Measurements from ENCODE around the gene STXBP6.

STXBP6 gene

GRCh38 chr14:25095736-25096437 is 45.9 kb upstream of the STXBP6 start (continued):
- peak; percentile 51 for TF ChIP-seq ZNF398 (tag by site-specific recombination; IDR thresholded peaks at IDR 0.05)
- no peak for TF ChIP-seq ZNF23 (tag by site-specific recombination; IDR thresholded peaks at IDR 0.05; ENCODE audit: borderline replicate concordance)
- TF ChIP-seq ZNF549 (tag by site-specific recombination; IDR thresholded peaks at IDR 0.05) = no peak
- no peak for TF ChIP-seq ZXDB (tag by site-specific recombination; IDR thresholded peaks at IDR 0.05)
- no peak for TF ChIP-seq ZFP37 (tag by site-specific recombination; IDR thresholded peaks at IDR 0.05)
- no peak for TF ChIP-seq REPIN1 (tag by site-specific recombination; IDR thresholded peaks at IDR 0.05; ENCODE audit: low read depth)
- TF ChIP-seq KLF7 (tag by site-specific recombination; IDR thresholded peaks at IDR 0.05; ENCODE audit: borderline replicate concordance) = no peak
- no peak for TF ChIP-seq ZNF585B (tag by site-specific recombination; IDR thresholded peaks at IDR 0.05)
- no peak for TF ChIP-seq ZNF513 (tag by site-specific recombination; IDR thresholded peaks at IDR 0.05)
- TF ChIP-seq ZNF138 (tag by site-specific recombination; IDR thresholded peaks at IDR 0.05; ENCODE audit: borderline replicate concordance) = no peak
- TF ChIP-seq ZNF521 (tag by site-specific recombination; IDR thresholded peaks at IDR 0.05) = no peak
- TF ChIP-seq ZNF37A (tag by site-specific recombination; IDR thresholded peaks at IDR 0.05) = no peak
- no peak for TF ChIP-seq IKZF3 (tag by site-specific recombination; IDR thresholded peaks at IDR 0.05)
- no peak for TF ChIP-seq ZNF518A (tag by site-specific recombination; conservative IDR thresholded peaks at IDR 0.05; ENCODE audit: low read depth)
- no peak for TF ChIP-seq ZBTB26 (tag by site-specific recombination; optimal IDR thresholded peaks at IDR 0.05)
- no peak for TF ChIP-seq ZNF654 (tag by site-specific recombination; IDR thresholded peaks at IDR 0.05; ENCODE audit: low read depth)
- TF ChIP-seq TSHZ1 (tag by site-specific recombination; IDR thresholded peaks at IDR 0.05; ENCODE audit: borderline replicate concordance) = no peak
- TF ChIP-seq SETDB1 (IDR thresholded peaks at IDR 0.05; ENCODE audit: insufficient read length, low read length) = no peak
- TF ChIP-seq OSR2 (tag by site-specific recombination; IDR thresholded peaks at IDR 0.05) = no peak

All from HEK293 (cell line).